Ishikawa (cell line): ENCODE results near the gene MS4A13.

Source experiments
- CEBPB ChIP-seq: IDR thresholded peaks from 2 replicates; pipeline ENCODE4 v1.6.1; 2012
- CREB1 ChIP-seq: IDR thresholded peaks from 2 replicates; pipeline ENCODE4 v1.6.1; 2012; ENCODE audit warnings: low read depth
- EP300 ChIP-seq: IDR thresholded peaks from 2 replicates; pipeline ENCODE4 v1.6.1; 2012; ENCODE audit warnings: borderline replicate concordance
- MAX ChIP-seq: IDR thresholded peaks from 2 replicates; pipeline ENCODE4 v1.6.1; 2012
- RAD21 ChIP-seq: IDR thresholded peaks from 2 replicates; pipeline ENCODE4 v1.6.1; 2012; ENCODE audit warnings: low read depth
- TAF1 ChIP-seq: IDR thresholded peaks from 2 replicates; pipeline ENCODE4 v1.6.1; 2012; ENCODE audit warnings: low read depth, mild to moderate bottlenecking
- USF1 ChIP-seq: IDR thresholded peaks from 2 replicates; pipeline ENCODE4 v1.6.1; 2012
- TF ChIP-seq, protein P1 (sequence below): IDR thresholded peaks from 2 replicates; pipeline ENCODE4 v1.6.1; 2012; ENCODE audit warnings: low read depth, mild to moderate bottlenecking

DNA sequence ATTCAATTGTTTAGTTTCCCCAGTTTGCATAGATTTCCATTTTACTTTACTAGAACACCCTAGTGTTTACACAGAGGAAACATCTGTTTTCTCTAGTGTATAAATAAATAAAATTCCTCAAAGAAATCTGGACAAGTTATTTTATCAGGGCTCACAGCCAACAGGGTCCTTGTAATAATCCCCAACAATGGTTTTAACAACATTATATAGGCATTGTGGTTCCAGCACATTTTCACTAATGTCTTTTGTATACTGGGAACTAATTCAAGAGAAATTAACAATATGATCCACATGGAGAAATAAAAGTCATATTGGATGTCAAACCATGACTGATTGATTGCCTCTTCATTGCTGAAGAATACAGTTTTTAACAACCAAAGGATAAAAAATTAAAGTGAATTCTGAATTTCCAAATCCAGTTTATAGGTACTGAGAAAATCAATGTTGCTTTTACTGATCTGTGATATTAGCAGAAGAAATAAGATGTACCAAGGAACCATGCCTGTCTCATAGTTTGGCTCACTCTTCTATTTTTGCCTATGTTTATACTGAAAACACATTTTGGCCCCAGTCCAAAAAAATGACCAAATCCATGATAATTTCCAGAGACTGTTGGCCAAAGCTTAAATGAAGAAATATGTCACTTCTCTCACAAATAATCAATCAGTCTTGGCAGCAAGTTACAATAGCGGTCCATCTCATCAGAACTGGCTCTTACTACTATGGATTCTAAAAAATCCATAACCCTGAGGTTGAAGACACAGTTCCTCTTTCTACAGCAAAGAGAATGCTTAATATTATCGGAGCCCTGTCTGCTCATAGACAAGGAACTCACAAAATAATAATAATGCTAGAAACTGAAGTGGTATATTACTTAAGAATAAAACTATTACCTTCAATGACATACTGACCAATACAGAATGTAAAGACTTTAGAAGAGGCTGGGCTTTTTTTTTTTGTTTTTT lies 1.4 kb upstream of the MS4A13 start:
- no peak for TF ChIP-seq EP300
- no peak for TF ChIP-seq CREB1
- TF ChIP-seq USF1: no peak
- TF ChIP-seq RAD21: no peak
- no peak for TF ChIP-seq MAX
- TF ChIP-seq CEBPB: no peak
- TF ChIP-seq TAF1: no peak
- TF ChIP-seq, protein P1, sequence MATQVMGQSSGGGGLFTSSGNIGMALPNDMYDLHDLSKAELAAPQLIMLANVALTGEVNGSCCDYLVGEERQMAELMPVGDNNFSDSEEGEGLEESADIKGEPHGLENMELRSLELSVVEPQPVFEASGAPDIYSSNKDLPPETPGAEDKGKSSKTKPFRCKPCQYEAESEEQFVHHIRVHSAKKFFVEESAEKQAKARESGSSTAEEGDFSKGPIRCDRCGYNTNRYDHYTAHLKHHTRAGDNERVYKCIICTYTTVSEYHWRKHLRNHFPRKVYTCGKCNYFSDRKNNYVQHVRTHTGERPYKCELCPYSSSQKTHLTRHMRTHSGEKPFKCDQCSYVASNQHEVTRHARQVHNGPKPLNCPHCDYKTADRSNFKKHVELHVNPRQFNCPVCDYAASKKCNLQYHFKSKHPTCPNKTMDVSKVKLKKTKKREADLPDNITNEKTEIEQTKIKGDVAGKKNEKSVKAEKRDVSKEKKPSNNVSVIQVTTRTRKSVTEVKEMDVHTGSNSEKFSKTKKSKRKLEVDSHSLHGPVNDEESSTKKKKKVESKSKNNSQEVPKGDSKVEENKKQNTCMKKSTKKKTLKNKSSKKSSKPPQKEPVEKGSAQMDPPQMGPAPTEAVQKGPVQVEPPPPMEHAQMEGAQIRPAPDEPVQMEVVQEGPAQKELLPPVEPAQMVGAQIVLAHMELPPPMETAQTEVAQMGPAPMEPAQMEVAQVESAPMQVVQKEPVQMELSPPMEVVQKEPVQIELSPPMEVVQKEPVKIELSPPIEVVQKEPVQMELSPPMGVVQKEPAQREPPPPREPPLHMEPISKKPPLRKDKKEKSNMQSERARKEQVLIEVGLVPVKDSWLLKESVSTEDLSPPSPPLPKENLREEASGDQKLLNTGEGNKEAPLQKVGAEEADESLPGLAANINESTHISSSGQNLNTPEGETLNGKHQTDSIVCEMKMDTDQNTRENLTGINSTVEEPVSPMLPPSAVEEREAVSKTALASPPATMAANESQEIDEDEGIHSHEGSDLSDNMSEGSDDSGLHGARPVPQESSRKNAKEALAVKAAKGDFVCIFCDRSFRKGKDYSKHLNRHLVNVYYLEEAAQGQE: no peak
